Endothelial cell of umbilical vein (primary cell): ENCODE measurements around the gene PSMB3.

Experiments
- CTCF ChIP-seq, 2 donors: IDR thresholded peaks; 1 replicate in 1 of 2; 2 replicates in 1 of 2; pipeline ENCODE4 v1.5.1; 2011; ENCODE audit warnings: low read length in 2 of 2, mild to moderate bottlenecking in 2 of 2, moderate library complexity in 2 of 2, control low read depth in 1 of 2, inconsistent platforms in 1 of 2, low read depth in 1 of 2; ENCODE audit not compliant: insufficient read depth in 1 of 2; ENCODE audit errors: extremely low read depth in 1 of 2
- EZH2 ChIP-seq: IDR thresholded peaks from 2 replicates; pipeline ENCODE4 v1.6.1; 2012; ENCODE audit warnings: borderline replicate concordance, low read depth, mild to moderate bottlenecking, moderate library complexity, low read length, inconsistent platforms; ENCODE audit not compliant: severe bottlenecking
- FOS ChIP-seq: IDR thresholded peaks from 2 replicates; pipeline ENCODE4 v1.6.1; 2011; ENCODE audit warnings: mild to moderate bottlenecking, low read length, moderate library complexity, borderline replicate concordance; ENCODE audit not compliant: insufficient read depth
- GATA2 ChIP-seq: IDR thresholded peaks from 2 replicates; pipeline ENCODE4 v1.7.0; 2011; ENCODE audit warnings: low read depth, mild to moderate bottlenecking, moderate library complexity, mixed read lengths, low read length; ENCODE audit not compliant: insufficient read length, insufficient read depth
- MAX ChIP-seq: IDR thresholded peaks from 2 replicates; pipeline ENCODE4 v1.6.1; 2011; ENCODE audit not compliant: insufficient read depth, insufficient read length
- MYC ChIP-seq: IDR thresholded peaks from one replicate; pipeline ENCODE4 v1.6.1; 2011; ENCODE audit warnings: mild to moderate bottlenecking, low read depth, low read length
- POLR2A ChIP-seq: IDR thresholded peaks from 2 replicates; pipeline ENCODE4 v1.6.1; 2012; ENCODE audit warnings: low read depth, mild to moderate bottlenecking, control low read depth, low read length
- POLR2AphosphoS5 ChIP-seq: IDR thresholded peaks from 2 replicates; pipeline ENCODE4 v1.6.1; 2012; ENCODE audit warnings: low read depth, mild to moderate bottlenecking, control low read depth, low read length, moderate library complexity; ENCODE audit not compliant: insufficient read depth

- TF ChIP-seq POLR2A = no peak
- no peak for TF ChIP-seq CTCF (IDR thresholded peaks at IDR 0.05; ENCODE audit: extremely low read depth in 1 of 2, insufficient read depth in 1 of 2, low read depth in 1 of 2, low read length in 2 of 2)
- no peak for TF ChIP-seq MAX
- no peak for TF ChIP-seq EZH2
- no peak for TF ChIP-seq POLR2AphosphoS5
- TF ChIP-seq MYC = no peak
- no peak for TF ChIP-seq GATA2
- TF ChIP-seq FOS = no peak
Observed at GRCh38 chr17:38733282-38733981, 19.1 kb upstream of the PSMB3 start.
